Non-pigmented ciliary epithelial cell (primary cell): ENCODE data around the gene OR4D6.
"Not testable (repeated sequence)": the region's sequence is repeated elsewhere in the genome, so short reads cannot be mapped to it uniquely, and the experiment has no call there.

Experiments
- DNase-seq: peaks from one replicate; pipeline ENCODE4 v3.0.0-alpha.2; 2010; ENCODE audit warnings: low read depth

Gene OR4D6

GRCh38 chr11:59456661-59457060 is at the start of gene OR4D6:
TSS of gene OR4D6 (plus strand) at chr11:59456961. CDS start at chr11:59456961, 0 bp downstream.
- no peak for DNase-seq

- DNase-seq = no peak
Measured at GRCh38 chr11:59413646-59414045, 43.1 kb upstream of the OR4D6 start.

GRCh38 chr11:59415111-59415510 is 41.6 kb upstream of the OR4D6 start:
- no peak for DNase-seq

- no peak for DNase-seq
Measured at GRCh38 chr11:59416613-59417012, 40.1 kb upstream of the OR4D6 start.

- no peak for DNase-seq
Measured at GRCh38 chr11:59417023-59417422, 39.7 kb upstream of the OR4D6 start.

- DNase-seq = no peak
Measured at GRCh38 chr11:59418156-59418555, 38.6 kb upstream of the OR4D6 start.

- no peak for DNase-seq
Measured at GRCh38 chr11:59423835-59424234, 32.9 kb upstream of the OR4D6 start.

- no peak for DNase-seq
Measured at GRCh38 chr11:59425131-59425530, 31.6 kb upstream of the OR4D6 start.

GRCh38 chr11:59426361-59427067 is 30.2 kb upstream of the OR4D6 start, which contains the start of gene OR5A2:
TSS of gene OR5A2 (minus strand) at chr11:59426413. CDS start at chr11:59422953, 3,460 bp downstream.
- DNase-seq = no peak

- DNase-seq = no peak
Measured at GRCh38 chr11:59427068-59427382, 29.7 kb upstream of the OR4D6 start.

- DNase-seq = peak; percentile 14
Measured at GRCh38 chr11:59429924-59430516, 26.7 kb upstream of the OR4D6 start.

GRCh38 chr11:59436169-59436568 is 20.6 kb upstream of the OR4D6 start, which contains the start of gene OR5A1:
TSS of gene OR5A1 (plus strand) at chr11:59436469. CDS start at chr11:59443169, 6,700 bp downstream.
- no peak for DNase-seq

GRCh38 chr11:59437770-59438169 is 19.0 kb upstream of the OR4D6 start:
- DNase-seq = no peak

- DNase-seq = not testable (repeated sequence)
Measured at GRCh38 chr11:59445624-59446023, 11.1 kb upstream of the OR4D6 start.

- no peak for DNase-seq
Measured at GRCh38 chr11:59448484-59448883, 8.3 kb upstream of the OR4D6 start.

- DNase-seq = no peak
Measured at GRCh38 chr11:59459916-59460315, 3.2 kb downstream of the OR4D6 start.

- DNase-seq = no peak
Measured at GRCh38 chr11:59463190-59463641, 6.5 kb downstream of the OR4D6 start.

- DNase-seq = no peak
Measured at GRCh38 chr11:59473015-59473414, 16.3 kb downstream of the OR4D6 start, which contains the start of gene OR4D10. TSS of gene OR4D10 (plus strand) at chr11:59473315. CDS start at chr11:59477430, 4,115 bp downstream.

GRCh38 chr11:59475176-59475575 is 18.4 kb downstream of the OR4D6 start:
- no peak for DNase-seq

GRCh38 chr11:59479906-59480305 is 23.1 kb downstream of the OR4D6 start:
- DNase-seq = no peak

GRCh38 chr11:59480359-59480758 is 23.6 kb downstream of the OR4D6 start:
- no peak for DNase-seq

GRCh38 chr11:59501931-59502330 is 45.2 kb downstream of the OR4D6 start:
- no peak for DNase-seq

GRCh38 chr11:59503276-59503675 is 46.5 kb downstream of the OR4D6 start, which contains the start of gene OR4D11:
TSS of gene OR4D11 (plus strand) at chr11:59503576. CDS start at chr11:59503576, 0 bp downstream.
- DNase-seq = no peak
